ENCODE measurements around the gene ATPAF2.

Gene ATPAF2

DNA sequence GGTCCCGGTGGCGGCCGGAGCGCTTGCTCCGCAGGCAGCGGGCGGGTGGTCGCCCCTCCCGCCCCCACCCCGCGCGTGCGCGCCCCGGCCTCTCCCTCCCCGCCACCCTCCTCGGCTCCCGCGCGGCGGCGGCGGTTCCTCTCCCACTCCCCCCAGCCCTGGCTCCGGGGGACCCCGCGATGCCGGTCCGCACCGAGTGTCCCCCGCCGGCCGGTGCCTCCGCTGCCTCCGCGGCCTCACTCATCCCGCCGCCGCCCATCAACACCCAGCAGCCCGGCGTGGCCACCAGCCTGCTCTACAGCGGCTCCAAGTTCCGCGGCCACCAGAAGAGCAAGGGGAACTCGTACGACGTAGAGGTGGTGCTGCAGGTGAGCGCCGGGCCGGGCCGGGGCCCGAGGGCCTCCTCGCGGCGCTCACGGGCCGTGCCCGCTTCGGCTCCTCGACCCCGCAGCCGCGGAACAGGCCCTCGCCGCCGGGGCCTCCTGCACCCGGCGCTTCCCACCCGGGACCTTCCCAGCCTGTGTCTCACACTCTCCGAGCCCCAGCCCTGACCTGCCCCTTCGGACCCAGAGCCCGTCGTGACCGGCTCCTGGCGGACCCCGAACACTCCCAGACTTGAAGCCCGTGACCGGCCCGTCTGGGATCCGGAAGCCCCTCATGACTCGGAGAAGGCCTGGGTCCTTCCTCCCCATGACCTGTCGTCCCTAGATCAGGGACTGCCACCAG, 730 bp upstream of the ATPAF2 start:
- no peak for TF ChIP-seq ZFX (IDR thresholded peaks at IDR 0.05; ENCODE audit: borderline replicate concordance)
- no peak for TF ChIP-seq CTCF (IDR thresholded peaks at IDR 0.05)
- H3K27ac ChIP-seq = peak overlapping the region; percentile 51

DNA sequence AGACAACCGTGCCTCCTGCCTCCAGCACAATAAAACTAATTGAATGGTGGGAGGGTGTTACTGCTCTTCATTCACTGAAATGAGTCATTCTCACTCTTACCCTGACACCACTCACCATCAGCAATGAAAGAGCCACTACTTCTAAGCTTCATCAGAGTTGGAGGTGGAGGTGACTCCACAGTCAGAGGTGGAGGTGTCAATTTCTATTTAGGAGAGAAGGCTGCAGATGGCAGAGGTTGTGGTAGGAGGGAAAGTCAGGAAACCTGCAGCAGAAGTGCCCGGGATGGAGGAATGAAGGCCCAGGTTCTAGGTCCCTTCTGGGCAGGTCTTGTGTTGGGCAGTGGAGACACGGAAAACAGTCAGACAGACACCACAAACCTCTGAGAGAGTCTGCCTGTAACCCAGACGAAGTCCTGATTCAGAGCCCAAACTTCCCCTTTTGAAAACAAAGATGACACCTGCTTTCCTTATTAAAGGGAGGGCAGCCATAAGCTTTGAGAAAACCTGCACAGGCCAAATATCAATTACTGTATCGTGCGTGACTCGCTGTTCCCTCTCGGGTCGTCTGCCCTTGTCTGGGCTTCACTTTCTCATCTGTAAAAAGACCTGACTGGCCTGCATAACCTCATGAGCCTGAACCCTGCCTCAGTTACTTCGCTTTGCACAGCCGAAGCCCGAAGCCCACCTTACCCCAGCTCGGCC, 668 bp downstream of the ATPAF2 start:
- no peak for TF ChIP-seq ZFX (IDR thresholded peaks at IDR 0.05; ENCODE audit: borderline replicate concordance)
- no peak for TF ChIP-seq CTCF (IDR thresholded peaks at IDR 0.05)
- H3K27ac ChIP-seq = peak overlapping the region; percentile 51

- no peak overlapping the region for H3K27ac ChIP-seq
- no peak for TF ChIP-seq ZFX (IDR thresholded peaks at IDR 0.05; ENCODE audit: borderline replicate concordance)
- TF ChIP-seq CTCF (IDR thresholded peaks at IDR 0.05) = no peak
Measured at GRCh38 chr17:18037486-18037885, 1.5 kb downstream of the ATPAF2 start.

GRCh38 chr17:18035704-18036103, 3.3 kb downstream of the ATPAF2 start:
- TF ChIP-seq ZFX (IDR thresholded peaks at IDR 0.05; ENCODE audit: borderline replicate concordance) (no peak), CTCF (IDR thresholded peaks at IDR 0.05) (no peak)
- no peak overlapping the region for H3K27ac ChIP-seq

- no peak overlapping the region for H3K27ac ChIP-seq
- TF ChIP-seq ZFX (IDR thresholded peaks at IDR 0.05; ENCODE audit: borderline replicate concordance) (no peak), CTCF (IDR thresholded peaks at IDR 0.05) (peak; percentile 80)
Measured at GRCh38 chr17:18033442-18034099, 5.4 kb downstream of the ATPAF2 start.

GRCh38 chr17:18031955-18032354, 7.0 kb downstream of the ATPAF2 start:
- no peak overlapping the region for H3K27ac ChIP-seq
- TF ChIP-seq CTCF (IDR thresholded peaks at IDR 0.05) = no peak
- no peak for TF ChIP-seq ZFX (IDR thresholded peaks at IDR 0.05; ENCODE audit: borderline replicate concordance)
